OCI-LY7 (cell line): ENCODE measurements around the gene BAG5.

ENCODE experiments used
- CTCF ChIP-seq: fragments of 200-600 bp; sonication (generic); conservative IDR thresholded peaks from 2 replicates; pipeline ENCODE4 v1.5.1; 2014; ENCODE audit warnings: mild to moderate bottlenecking, antibody characterized with exemption, low read length, moderate library complexity, mixed read lengths
- EZH2phosphoT487 ChIP-seq: fragments of 200-600 bp; sonication (generic); IDR thresholded peaks from 2 replicates; pipeline ENCODE4 v1.6.1; 2018; ENCODE audit warnings: low read depth, borderline replicate concordance, mild to moderate bottlenecking, mixed run types, antibody characterized with exemption, low read length, moderate library complexity, mixed read lengths

GRCh38 chr14:103550451-103551337 is 11.8 kb downstream of the BAG5 start:
- no peak for TF ChIP-seq CTCF
- no peak for TF ChIP-seq EZH2phosphoT487
